HG02884 (cell line): ENCODE measurements around the gene IFNA10.
"Not testable (repeated sequence)": the region's sequence is repeated elsewhere in the genome, so short reads cannot be mapped to it uniquely, and the experiment has no call there.

Experiments
- ATAC-seq: cut with Tn5 transposase; IDR thresholded peaks from one replicate; pipeline ENCODE4 v1.9.1; 2021; ENCODE audit warnings: mild to moderate bottlenecking, moderate library complexity; ENCODE audit not compliant: unreplicated experiment

The IFNA10 gene

DNA sequence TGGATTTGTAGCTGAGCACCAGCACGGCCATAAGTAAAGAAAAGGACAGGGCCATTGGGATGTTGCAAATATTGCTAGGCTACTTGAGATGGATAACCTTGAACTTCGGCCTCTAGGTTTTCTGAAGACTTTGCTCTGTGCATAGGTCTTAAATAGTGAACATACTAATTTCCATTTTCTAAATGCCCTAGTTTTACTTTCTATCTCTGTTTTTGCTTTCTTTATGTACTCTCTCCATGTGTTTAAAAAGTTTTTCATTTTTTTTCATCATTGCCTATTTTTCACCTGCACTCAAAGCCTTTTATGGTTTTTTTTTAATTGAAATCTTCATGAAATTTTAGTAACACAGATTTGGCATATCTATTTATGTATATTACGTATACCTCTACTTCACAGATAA, at the start of gene IFNA10:
Gene IFNA10 (minus strand): TSS at position 101 of the 400 bp plus-strand sequence. CDS start 46 bp downstream, at position 55.
- ATAC-seq, result not testable (repeated sequence)

DNA sequence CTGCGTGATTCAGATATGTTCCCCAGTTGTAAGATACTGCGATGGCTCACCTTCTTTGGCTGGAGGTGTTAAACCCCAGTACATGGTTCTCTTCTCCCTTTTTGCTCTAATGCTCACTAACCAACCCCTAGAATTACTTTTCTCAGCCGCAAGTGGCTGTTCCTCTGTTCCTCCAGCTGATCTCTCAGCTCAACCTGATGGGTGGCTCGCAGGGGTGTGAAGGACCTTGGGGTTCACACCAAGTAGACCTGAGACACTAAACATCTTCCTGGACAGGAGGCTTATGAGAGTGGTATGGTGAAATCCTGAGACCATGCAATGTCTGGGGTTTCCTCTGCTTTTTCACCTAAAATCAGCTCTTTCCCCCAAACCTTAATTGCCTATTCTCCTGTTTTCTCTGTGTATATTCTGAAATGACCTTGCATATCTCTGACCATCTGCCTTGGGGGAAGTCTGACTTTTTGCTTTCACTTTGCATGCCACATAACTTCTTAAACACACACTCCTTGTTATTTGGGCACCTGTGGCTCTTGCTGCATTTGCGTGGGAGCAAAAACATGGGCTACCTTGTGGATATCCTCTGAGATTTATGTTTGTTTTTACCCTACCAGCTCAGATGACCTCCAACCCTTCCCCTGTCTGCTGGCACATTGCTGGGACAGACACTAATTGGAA, 48.7 kb upstream of the IFNA10 start:
- no peak for ATAC-seq

DNA sequence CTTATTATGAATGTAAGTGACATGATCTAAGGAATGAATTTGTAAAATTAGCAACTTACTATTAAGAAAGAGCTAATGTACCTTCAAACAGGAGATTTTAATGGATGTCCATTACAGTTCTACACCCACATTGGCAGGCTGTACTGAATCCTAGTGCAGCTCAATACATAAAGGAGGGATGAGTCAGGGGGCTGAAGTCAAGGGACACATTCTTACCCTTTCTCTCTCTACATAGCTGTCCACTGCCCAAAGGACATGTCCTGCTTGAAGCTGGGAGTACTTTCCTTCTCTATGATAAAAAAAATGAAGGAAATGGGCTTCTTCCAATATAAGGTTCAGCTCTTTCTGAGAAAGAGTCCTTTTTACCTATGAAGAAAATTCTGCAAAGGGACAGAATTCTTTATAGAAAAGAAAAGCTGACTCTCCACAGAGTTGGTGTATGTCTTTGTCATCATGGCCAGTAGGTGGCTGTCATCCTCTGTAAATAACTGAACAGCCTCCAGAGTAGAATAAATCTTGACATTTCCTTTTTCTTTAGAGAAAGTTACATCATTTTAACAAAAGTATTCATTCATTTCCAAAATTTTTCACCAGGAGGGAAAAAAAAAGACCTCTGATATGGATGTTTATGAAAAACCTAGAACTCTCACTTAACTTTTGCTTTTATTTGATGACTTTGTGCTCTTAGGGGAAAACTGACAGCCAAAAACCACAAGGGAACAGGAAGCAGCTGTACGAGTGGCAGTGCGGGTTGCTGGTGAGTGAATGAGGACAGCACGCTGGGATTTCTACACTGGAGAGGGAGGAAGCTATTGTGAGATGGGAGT, 46.0 kb upstream of the IFNA10 start:
- peak; percentile 81 for ATAC-seq

DNA sequence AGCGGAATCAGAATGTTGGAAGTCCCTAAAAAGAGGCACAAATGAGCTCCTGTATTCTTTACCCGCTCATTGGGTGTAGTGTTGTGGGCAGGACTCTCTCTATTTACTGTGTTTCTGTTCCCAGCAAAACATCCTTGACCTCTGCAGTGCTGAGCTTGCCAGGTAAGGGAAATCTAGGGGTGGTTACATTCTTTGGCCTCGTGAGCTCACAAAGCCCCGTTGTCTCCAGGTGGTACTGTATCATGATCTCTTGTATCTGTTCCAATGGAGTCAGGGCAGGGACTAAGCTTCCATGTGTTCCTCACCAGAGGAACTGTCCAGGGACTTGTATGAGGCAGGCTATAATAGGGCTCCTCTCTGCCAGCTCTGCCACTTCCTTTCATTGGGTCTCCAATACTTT, 44.7 kb upstream of the IFNA10 start:
- no peak for ATAC-seq

DNA sequence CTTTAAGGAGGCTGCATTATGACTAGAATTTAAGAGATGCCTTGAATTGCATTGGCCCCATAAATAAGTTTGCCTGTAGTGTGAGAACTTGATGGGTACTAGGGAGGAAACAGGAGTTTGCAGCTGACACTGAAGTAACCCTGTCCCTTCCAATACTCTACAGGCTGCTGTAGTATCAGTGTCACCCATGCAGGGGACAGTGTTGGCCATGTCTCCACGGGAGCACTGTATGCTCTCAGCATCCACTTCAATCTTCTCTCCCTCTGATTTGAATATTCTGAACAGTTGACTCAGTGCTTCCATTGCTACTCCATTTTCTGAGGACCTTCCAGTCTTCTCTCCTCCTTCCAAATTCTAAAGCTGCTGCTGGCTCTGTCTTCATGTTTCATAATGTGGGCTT, 44.2 kb upstream of the IFNA10 start:
- ATAC-seq, result no peak

DNA sequence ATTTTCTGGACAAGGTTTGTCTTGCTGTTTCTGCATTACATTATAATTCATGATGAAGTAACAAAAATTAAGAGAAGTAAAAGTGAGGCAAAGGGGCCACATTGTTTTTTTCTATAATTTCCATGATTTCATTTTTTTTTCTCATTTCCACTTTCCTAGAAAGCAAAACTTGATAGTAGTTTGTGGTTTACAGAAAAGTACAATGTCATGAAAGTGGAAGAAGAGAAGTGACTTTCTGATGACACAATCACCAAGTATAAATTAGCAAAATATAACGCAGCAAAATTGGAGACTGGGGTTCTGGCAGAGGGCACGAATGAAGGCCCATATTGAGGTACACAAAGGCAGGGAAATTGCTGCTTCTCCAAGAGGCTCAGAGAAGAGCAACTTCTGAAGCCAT, 37.9 kb upstream of the IFNA10 start:
- no peak for ATAC-seq

DNA sequence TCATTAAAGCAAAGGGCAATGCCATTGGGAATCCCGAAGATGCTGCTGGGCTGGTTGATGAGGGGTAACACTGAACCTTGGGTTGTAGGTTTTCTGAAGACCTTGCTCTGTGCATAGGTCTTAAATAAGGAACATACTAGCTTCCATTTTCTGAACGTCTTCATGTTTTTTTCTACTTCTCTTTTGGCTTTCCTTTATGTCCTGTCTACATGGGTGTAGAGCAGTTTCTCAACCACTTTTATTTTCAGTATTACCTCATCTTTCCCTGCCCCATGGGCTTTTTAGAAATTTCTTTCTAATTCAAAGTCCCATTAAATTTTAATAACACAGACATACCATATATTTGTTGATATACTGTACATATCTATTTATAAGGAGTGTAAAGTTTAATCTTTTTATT, 33.0 kb upstream of the IFNA10 start, which contains the start of gene IFNA14:
Gene IFNA14 (minus strand): TSS at position 95 of the 400 bp plus-strand sequence. CDS start 70 bp downstream, at position 25.
- no peak for ATAC-seq

DNA sequence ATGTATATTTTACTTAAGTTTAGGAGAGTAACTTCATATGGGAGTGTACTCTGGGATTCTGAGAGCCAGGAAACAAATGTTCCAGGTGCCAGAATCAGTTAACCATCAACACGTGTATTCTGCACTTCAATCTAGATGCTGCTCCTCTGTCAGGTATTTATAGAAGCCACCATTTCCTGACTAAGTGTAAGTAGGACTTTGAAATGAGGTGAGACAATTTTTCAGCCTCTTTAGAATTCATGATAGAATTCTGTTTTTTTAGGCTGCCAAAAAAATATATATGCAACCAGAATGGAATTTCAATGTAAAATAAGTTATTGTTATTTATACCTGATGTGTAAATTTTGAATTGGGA, 29.4 kb upstream of the IFNA10 start:
- not testable (repeated sequence) for ATAC-seq

DNA sequence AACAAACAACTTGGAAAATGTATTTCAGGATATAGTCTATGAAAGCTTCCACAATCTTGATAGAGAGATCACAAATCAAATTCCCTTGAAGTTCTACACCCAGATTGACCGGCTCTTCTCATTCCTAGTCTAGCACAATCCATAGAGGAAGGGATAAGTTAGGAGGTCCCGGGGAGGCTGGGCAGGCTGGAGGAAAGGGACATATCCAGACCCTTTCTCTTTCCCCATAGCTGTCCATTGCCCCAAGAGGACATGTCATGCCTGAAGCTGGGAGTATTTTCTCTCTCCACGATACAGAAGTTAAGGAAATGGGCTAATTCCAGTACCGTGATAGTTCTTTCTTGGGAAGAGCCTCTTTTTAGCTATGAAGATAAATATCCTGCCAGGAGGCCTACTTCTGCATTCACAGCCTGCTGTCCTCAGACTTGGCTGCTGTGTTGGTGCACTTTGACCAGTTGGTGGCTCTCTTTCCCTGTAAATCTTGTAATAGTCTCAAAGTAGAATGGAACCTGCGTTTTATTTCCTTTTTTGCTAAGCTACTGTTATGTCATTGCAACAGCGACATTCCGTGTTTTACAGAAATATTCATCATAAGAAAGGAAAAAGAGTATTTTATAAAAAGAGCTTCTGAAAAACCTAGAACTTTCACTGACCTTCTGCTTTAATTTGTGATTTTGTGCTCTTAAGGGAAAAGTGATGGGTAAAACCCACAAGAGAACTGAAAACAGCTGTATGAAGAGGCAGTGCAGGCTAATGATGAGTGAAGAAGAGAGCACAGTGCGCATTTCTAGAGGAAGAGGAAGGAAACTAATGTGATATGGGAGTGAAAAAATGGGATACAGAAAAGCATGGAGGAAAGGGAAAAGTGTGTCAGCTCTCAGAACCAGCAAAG, 28.8 kb upstream of the IFNA10 start:
- ATAC-seq, result peak; percentile 82

DNA sequence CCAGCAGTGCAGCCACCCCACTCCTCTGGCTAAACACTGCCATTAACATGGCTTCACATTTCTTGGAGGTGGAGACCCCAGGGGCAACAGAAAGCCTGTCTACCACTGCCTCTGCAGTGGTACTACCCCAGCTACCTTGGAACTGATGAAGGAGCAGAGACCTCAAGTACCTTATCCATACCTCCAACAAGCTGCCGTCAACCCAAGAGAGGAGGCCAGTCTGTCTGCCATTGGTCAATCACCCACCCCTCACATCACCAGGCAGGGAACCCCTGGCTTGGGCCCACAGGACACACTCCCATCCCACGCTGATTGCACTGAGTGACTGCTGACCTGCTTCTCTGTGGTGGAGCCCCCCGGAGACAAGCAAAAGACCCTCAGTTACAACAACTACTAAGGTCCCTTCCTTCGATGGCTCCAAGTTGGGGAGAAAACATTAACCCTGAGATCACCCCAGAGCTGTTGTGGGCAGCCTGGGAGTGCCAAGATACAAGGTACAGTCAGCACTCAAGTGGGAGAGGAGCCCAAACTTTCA, 27.3 kb upstream of the IFNA10 start:
- no peak for ATAC-seq

DNA sequence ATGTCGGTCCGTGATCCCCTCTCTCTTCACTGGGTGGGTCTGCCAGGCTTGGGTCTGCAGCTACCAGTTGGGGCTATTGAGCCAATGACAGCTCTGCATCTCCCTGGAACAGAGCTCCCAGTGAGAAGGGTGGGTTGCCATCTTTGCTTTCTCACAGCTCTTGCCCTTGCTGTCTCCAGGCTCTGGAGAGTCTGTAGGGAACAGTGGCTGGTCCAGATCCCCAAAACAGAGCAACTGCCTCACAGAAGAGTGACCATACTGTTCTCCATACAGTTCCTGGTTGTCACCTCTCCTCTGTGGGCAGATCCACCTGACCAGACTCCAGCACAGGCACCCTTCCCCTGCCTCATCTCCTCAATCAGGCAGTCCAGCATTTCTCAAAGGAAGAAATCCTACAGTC, 26.3 kb upstream of the IFNA10 start:
- no peak for ATAC-seq

DNA sequence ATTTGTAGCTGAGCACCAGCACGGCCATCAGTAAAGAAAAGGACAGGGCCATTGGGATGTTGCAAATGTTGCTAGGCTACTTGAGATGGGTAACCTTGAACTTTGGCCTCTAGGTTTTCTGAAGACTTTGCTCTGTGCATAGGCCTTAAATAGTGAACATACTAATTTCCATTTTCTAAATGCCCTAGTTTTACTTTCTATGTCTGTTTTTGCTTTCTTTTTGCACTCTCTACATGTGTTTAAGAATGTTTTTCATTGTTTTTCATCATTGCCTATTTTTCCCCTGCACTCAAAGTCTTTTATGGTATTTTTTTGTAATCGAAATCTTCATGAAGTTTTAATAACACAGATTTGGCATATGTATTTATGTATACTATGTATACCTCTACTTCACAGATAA, 21.2 kb upstream of the IFNA10 start, which contains the start of gene IFNA17:
Gene IFNA17 (minus strand): TSS at position 101 of the 400 bp plus-strand sequence. CDS start 49 bp downstream, at position 52.
- no peak for ATAC-seq

DNA sequence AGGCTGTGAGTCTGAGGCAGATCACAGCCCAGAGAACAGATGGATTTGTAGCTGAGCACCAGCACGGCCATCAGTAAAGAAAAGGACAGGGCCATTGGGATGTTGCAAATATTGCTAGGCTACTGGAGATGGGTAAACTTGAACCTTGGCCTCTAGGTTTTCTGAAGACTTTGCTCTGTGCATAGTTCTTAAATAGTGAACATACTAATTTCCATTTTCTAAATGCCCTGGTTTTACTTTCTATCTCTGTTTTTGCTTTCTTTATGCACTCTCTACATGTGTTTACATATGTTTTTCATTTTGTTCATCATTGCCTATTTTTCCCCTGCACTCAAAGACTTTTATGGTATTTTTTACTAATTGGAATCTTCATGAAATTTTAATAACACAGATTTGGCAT, 10.3 kb upstream of the IFNA10 start, which contains the start of gene IFNA16:
Gene IFNA16 (minus strand): TSS at position 101 of the 400 bp plus-strand sequence. CDS start 6 bp downstream, at position 95.
- not testable (repeated sequence) for ATAC-seq

DNA sequence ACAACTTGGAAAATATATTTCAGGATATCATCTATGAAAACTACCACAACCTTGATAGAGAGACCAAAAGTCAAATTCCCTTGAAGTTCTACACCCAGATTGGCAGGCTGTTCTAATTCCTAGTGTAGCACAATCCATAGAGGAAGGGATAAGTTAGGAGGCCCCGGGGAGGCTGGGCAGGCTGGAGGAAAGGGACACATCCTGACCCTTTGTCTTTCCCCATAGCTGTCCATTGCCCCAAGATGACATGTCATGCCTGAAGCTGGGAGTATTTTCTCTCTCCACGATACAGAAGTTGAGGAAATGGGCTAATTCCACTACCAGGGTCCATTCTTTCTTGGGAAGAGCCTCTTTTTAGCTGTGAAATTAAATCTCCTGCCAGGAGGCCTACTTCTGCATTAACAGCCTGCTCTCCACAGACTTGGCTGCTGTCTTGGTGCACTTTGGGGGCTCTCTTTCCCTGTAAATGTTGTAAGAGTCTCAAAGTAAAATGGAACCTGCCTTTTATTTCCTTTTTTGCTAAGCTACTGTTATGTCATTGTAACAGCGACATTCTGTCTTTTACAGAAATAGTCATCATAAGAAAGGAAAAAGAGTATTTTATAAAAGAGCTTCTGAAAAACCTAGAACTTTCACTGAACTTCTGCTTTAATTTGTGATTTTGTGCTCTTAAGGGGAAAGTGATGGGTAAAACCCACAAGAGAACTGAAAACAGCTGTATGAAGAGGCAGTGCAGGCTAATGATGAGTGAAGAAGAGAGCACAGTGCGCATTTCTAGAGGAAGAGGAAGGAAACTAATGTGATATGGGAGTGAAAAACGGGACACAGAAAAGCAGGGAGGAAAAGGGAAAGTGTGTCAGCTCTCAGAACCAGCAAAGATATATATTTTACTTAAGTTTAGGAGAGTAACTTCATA, 6.7 kb upstream of the IFNA10 start:
- peak; percentile 59 for ATAC-seq

DNA sequence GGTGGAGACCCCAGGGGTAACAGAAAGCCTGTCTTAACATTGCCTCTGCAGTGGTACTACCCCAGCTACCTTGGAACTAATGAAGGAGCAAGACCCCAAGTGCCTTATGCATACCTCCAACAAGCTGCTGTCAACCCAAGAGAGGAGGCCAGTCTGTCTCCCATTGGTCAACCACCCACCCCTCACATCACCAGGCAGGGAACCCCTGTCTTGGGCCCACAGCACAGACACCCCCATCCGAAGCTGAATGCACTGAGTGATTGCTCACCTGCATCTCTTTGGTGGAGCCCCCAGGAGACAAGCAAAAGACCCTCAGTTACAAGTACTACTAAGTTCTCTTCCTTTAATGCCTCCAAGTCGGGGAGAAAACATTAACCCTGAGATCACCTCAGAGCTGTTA, 5.2 kb upstream of the IFNA10 start:
- not testable (repeated sequence) for ATAC-seq

DNA sequence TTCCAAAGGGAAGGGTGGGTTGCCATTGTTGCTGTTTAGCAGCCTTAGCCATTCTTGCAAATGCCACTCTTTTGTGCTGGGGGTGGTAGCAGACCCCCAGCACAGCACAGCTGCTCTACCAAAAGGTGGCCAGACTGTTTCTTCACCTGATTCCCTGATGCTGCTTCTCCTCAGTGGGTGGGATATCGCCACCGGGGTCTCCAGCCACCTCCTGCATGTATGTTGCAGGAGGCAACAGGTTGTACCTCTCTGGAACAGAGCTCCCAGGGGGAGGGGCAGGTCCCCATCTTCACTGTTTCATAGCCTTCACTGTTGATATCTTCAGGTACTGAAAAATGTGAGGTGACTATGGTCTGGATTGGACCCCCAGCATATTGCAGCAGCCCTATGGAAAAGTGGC, 3.8 kb upstream of the IFNA10 start:
- not testable (repeated sequence) for ATAC-seq

DNA sequence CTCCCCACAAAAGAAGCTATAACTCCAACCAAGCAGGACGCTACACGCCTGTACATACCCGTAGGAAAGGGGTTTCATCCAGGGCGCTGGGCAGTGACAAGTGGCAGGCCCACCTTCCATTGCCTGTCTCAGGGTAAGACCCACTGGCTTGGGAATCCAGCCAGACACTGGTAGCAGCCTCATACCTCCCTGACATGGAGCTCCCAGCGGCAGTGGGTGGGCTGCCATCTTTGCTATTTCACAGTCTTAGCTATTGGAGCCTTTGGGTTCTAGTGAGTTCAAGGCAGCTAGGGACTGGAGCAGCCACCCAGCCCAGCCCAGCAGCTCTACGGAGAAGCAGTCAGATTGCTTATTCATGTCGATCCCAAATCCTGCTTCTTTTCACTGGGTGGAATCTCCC, 3.4 kb upstream of the IFNA10 start:
- ATAC-seq, result no peak

DNA sequence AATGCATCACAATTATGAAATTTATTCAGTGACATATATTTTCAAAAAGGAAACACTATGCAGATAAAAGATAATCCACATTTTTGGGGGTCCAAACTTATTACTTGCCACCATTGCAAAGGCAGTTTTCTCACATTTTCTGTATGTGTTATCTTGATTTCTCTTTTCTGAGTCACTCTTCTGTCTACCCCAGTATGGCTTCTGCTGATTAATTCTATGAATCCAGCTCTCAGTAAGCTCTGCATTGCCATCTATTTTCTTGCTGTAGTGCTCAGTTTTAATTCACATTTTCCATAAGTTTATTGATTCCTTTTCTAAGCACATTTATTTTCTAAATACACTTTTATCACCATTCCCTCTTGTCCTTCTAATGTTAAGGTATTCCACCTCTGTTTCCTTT, 1.7 kb downstream of the IFNA10 start:
- no peak for ATAC-seq

DNA sequence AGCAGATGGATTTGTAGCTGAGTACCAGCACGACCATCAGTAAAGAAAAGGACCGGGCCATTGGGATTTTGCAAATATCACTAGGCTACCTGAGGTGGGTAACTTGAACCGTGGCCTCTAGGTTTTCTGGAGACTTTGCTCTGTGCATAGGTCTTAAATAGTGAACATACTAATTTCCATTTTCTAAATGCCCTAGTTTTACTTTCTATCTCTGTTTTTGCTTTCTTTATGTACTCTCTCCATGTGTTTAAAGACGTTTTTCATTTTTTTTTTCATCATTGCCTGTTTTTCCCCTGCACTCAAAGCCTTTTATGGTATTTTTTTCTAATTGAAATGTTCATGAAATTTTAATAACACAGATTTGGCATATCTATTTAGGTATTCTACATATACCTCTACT, 4.8 kb downstream of the IFNA10 start, which contains the start of gene IFNA7:
Gene IFNA7 (minus strand): TSS at position 101 of the 400 bp plus-strand sequence. CDS start 40 bp downstream, at position 61.
- ATAC-seq, result not testable (repeated sequence)
